CD14-positive monocyte (primary cell): ENCODE results near the gene CXADR. TPM values are rescaled to one million over a fixed set of nuclear protein-coding genes. Genes with fewer than 3 reads are reported as not detected.

ENCODE experiments used
- DNase-seq, 3 donors: peaks; one replicate each; pipeline ENCODE4 v3.0.0-alpha.2; 2011 to 2022
- H2AFZ ChIP-seq: 2 replicates; pipeline ENCODE4 v1.6.0; 2012; ENCODE audit warnings: mild to moderate bottlenecking, low read depth, low read length, inconsistent platforms; ENCODE audit not compliant: insufficient read depth, poor library complexity, severe bottlenecking
- H3K27ac ChIP-seq, 2 donors: 1 replicate in 1 of 2; 2 replicates in 1 of 2; pipeline ENCODE4 v1.5.1; 2012 to 2013; ENCODE audit warnings: low read length in 2 of 2, control low read depth in 1 of 2, inconsistent platforms in 1 of 2, low read depth in 1 of 2, mild to moderate bottlenecking in 1 of 2
- H3K27me3 ChIP-seq, 2 donors: one replicate each; pipeline versions ENCODE4 v1.6.0 to v1.6.1; 2011 to 2013; ENCODE audit warnings: low read length in 2 of 2; ENCODE audit not compliant: control insufficient read depth in 2 of 2, insufficient read depth in 2 of 2
- H3K36me3 ChIP-seq, 2 donors: replicated peaks in 1 of 2; 1 replicate in 1 of 2; 2 replicates in 1 of 2; pipeline versions ENCODE4 v1.5.1 to v1.6.1; 2012 to 2013; ENCODE audit warnings: low read length in 2 of 2, control low read depth in 1 of 2, inconsistent platforms in 1 of 2, mild to moderate bottlenecking in 1 of 2; ENCODE audit not compliant: insufficient read depth in 2 of 2, control insufficient read depth in 1 of 2
- H3K4me1 ChIP-seq, 2 donors: 1 replicate in 1 of 2; 2 replicates in 1 of 2; pipeline versions ENCODE4 v1.5.1 to v1.6.1; 2012 to 2013; ENCODE audit warnings: low read length in 2 of 2, control low read depth in 1 of 2, inconsistent platforms in 1 of 2, mild to moderate bottlenecking in 1 of 2, moderate library complexity in 1 of 2; ENCODE audit not compliant: insufficient read depth in 2 of 2, control insufficient read depth in 1 of 2
- H3K4me2 ChIP-seq: replicated peaks from 2 replicates; pipeline ENCODE3; 2012; ENCODE audit warnings: low read length, moderate library complexity, mild to moderate bottlenecking; ENCODE audit not compliant: poor library complexity, severe bottlenecking; ENCODE audit errors: extremely low read depth
- H3K4me3 ChIP-seq, 3 experiments: fragments of 200-600 bp in 1 of 3; sonication (generic) in 1 of 3; replicated peaks in 1 of 3; 1 replicate in 2 of 3; 2 replicates in 1 of 3; pipeline ENCODE4 v1.5.1; 2011 to 2013; ENCODE audit warnings: low read length in 3 of 3, mild to moderate bottlenecking in 3 of 3, control low read depth in 2 of 3, low read depth in 2 of 3, inconsistent platforms in 1 of 3, moderate library complexity in 1 of 3
- H3K79me2 ChIP-seq: 2 replicates; pipeline ENCODE4 v1.6.0; 2012; ENCODE audit warnings: mild to moderate bottlenecking, control low read depth, inconsistent platforms, low read length, moderate library complexity; ENCODE audit not compliant: insufficient read depth
- H3K9ac ChIP-seq: 2 replicates; pipeline ENCODE4 v1.6.0; 2017; ENCODE audit warnings: low read length, mild to moderate bottlenecking; ENCODE audit not compliant: insufficient read depth, poor library complexity, severe bottlenecking
- H3K9me3 ChIP-seq, 2 donors: replicated peaks in 1 of 2; 1 replicate in 1 of 2; 2 replicates in 1 of 2; pipeline versions ENCODE4 v1.5.1 to v1.6.1; 2012 to 2013; ENCODE audit warnings: low read length in 2 of 2, control low read depth in 1 of 2; ENCODE audit not compliant: control insufficient read depth in 1 of 2, insufficient read depth in 1 of 2
- H4K20me1 ChIP-seq: 2 replicates; pipeline ENCODE4 v1.6.0; 2012; ENCODE audit warnings: mild to moderate bottlenecking, low read length, control low read depth, moderate library complexity; ENCODE audit not compliant: insufficient read depth
- H3K27ac Mint-ChIP-seq, 7 donors: one replicate each; pipeline ENCODE4 v1.8.0; 2020; ENCODE audit warnings: mild to moderate bottlenecking in 7 of 7, mixed read lengths in 7 of 7, moderate library complexity in 6 of 7, inconsistent platforms in 2 of 7
- H3K27me3 Mint-ChIP-seq, 3 donors: one replicate each; pipeline ENCODE4 v1.8.0; 2021 to 2022; ENCODE audit warnings: low read depth in 3 of 3, mild to moderate bottlenecking in 3 of 3, mixed read lengths in 3 of 3, moderate library complexity in 3 of 3, inconsistent platforms in 1 of 3
- H3K36me3 Mint-ChIP-seq, 2 donors: one replicate each; pipeline ENCODE4 v1.8.0; 2020; ENCODE audit warnings: mixed read lengths in 2 of 2, inconsistent platforms in 1 of 2, mild to moderate bottlenecking in 1 of 2
- H3K4me1 Mint-ChIP-seq: one replicate; pipeline ENCODE4 v1.8.0; 2020; ENCODE audit warnings: mild to moderate bottlenecking, mixed read lengths
- H3K4me3 Mint-ChIP-seq, 2 donors: one replicate each; pipeline ENCODE4 v1.8.0; 2020; ENCODE audit warnings: mild to moderate bottlenecking in 2 of 2, mixed read lengths in 2 of 2, moderate library complexity in 1 of 2
- H3K9me3 Mint-ChIP-seq, 7 donors: one replicate each; pipeline ENCODE4 v1.8.0; 2020 to 2022; ENCODE audit warnings: mixed read lengths in 7 of 7, mild to moderate bottlenecking in 6 of 7, moderate library complexity in 6 of 7, inconsistent platforms in 2 of 7
- CTCF ChIP-seq: fragments of 200-600 bp; IDR thresholded peaks from one replicate; pipeline ENCODE4 v1.8.0; 2022; ENCODE audit warnings: antibody characterized with exemption, mild to moderate bottlenecking
- WGBS: methylation state at CpG from one replicate; pipeline ENCODE4 v1.1.5; 2013; ENCODE audit warnings: missing lambda C conversion rate; ENCODE audit not compliant: insufficient coverage; 5-methylcytosine and 5-hydroxymethylcytosine counted together
- intact Hi-C, 2 donors: fragments of 100-400 bp; cut with micrococcal nuclease; formaldehyde crosslinking; loops; one replicate each; pipeline versions ENCODE4 v1.15.0 to v1.15.1; 2023
- polyA plus RNA-seq, 3 donors: library from polyadenylated mRNA; depleted of rRNA in 1 of 3; unstranded in 2 of 3; stranded (reverse) in 1 of 3; fragments of 300-500 nt in 2 of 3; fragments of >200 nt in 1 of 3; fragmentation: Illumina TruSeq in 2 of 3; gene quantifications; 1 replicate in 2 of 3; 2 replicates in 1 of 3; pipeline ENCODE4 v1.2.3, GENCODE V29; 2012 to 2021

Gene CXADR
- polyA plus RNA-seq, 3 donors = not detected

GRCh38 chr21:17472182-17472581 lies 40.7 kb upstream of the CXADR start:
- Histone ChIP-seq H3K27ac (no peak overlapping the region), H3K79me2 (no peaks in the 10 kb centered on the region), H3K9me3 (no peaks in the 10 kb centered on the region), H3K4me3 (no peak overlapping the region), H3K4me1 (peaks cover 0 to 4% of the 10 kb centered on the region in 2 donors), H3K36me3 (no peaks in the 10 kb centered on the region), H3K9ac (no peak overlapping the region), H2AFZ (no peak overlapping the region), H3K4me2 (no peak overlapping the region), H3K27me3 (no peaks in the 10 kb centered on the region), H4K20me1 (no peaks in the 10 kb centered on the region)
- no peak for DNase-seq
- peaks cover 0 to 7% (median 3%) of the 10 kb centered on the region in 7 donors for H3K9me3 Mint-ChIP-seq
- no peak for TF ChIP-seq CTCF
- no peak overlapping the region for H3K27ac Mint-ChIP-seq
- H3K36me3 Mint-ChIP-seq = no peaks in the 10 kb centered on the region
- peaks cover 3% of the 10 kb centered on the region for H3K4me1 Mint-ChIP-seq
- no peak overlapping the region for H3K4me3 Mint-ChIP-seq
- peaks cover 0 to 3% (median 1%) of the 10 kb centered on the region in 3 donors for H3K27me3 Mint-ChIP-seq
- 86% methylated on average over 1 of the region's 1 CpG for WGBS
- intact Hi-C loops = no loop called here

GRCh38 chr21:17472592-17473271 lies 40.1 kb upstream of the CXADR start:
- Histone ChIP-seq H3K4me2 (no peak overlapping the region), H2AFZ (no peak overlapping the region), H3K9me3 (no peaks in the 10 kb centered on the region), H3K79me2 (no peaks in the 10 kb centered on the region), H3K27me3 (no peaks in the 10 kb centered on the region), H3K27ac (no peak overlapping the region), H3K36me3 (no peaks in the 10 kb centered on the region), H3K9ac (no peak overlapping the region), H3K4me3 (no peak overlapping the region), H3K4me1 (peaks cover 0 to 4% of the 10 kb centered on the region in 2 donors), H4K20me1 (no peaks in the 10 kb centered on the region)
- DNase-seq = no peak
- Mint-ChIP-seq H3K9me3 (peaks cover 0 to 10% (median 3%) of the 10 kb centered on the region in 7 donors), H3K27ac (no peak overlapping the region), H3K4me3 (no peak overlapping the region), H3K27me3 (peaks cover 0 to 6% (median 2%) of the 10 kb centered on the region in 3 donors), H3K4me1 (peaks cover 3% of the 10 kb centered on the region), H3K36me3 (no peaks in the 10 kb centered on the region)
- WGBS = 100% methylated on average over 6 of the region's 7 CpGs
- intact Hi-C loops = no loop called here
- no peak for TF ChIP-seq CTCF
